ENCODE data around the gene INSR. TPM values are rescaled to one million over a fixed set of nuclear protein-coding genes. Genes with fewer than 3 reads are reported as not detected.

INSR gene
- total and polyA plus RNA-seq, 2 of the 8 experiments (the other 6 are each of a cell fraction or from before 2014, with no cell fraction given), result 13.1 to 48.7 TPM

DNA sequence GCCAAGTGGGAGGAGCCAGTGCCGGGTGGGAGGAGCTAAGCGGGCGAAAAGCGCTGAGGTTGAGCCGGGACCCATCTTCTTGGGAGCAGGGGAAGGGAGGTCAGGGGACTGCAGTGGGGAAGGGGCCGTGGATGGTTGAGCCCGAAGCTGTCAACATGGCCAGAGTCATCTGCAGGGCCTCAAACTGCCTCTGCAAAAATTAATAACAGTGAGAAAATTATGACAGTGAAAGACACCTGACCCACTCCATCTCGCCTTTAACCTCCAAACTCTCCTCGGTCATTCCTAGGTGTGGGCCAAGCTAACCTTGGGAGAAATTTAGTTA lies 194.7 kb downstream of the INSR start:
- Histone ChIP-seq H3K27me3 (replicated peaks in 1 of 4; ENCODE audit: control insufficient read depth in 3 of 4, extremely low read depth in 1 of 4, insufficient read depth in 3 of 4, low read length in 3 of 4) (no peaks in the 10 kb centered on the region), H4K8ac (ENCODE audit: extremely low read depth, insufficient read depth, low read length) (no peak overlapping the region), H2AK5ac (ENCODE audit: low read depth, low read length) (no peak overlapping the region), H2BK20ac (ENCODE audit: low read length) (no peak overlapping the region), H3K56ac (replicated peaks; ENCODE audit: insufficient read length, low read depth, low read length) (no peak overlapping the region), H3K79me1 (ENCODE audit: low read depth, low read length) (no peaks in the 10 kb centered on the region), H3K4ac (replicated peaks; ENCODE audit: insufficient read length, low read depth, low read length) (no peak overlapping the region), H2BK15ac (ENCODE audit: low read length) (no peak overlapping the region), H4K5ac (ENCODE audit: insufficient read length, low read depth, low read length) (no peak overlapping the region), H3K4me1 (replicated peaks in 1 of 4; ENCODE audit: control insufficient read depth in 3 of 4, insufficient read depth in 4 of 4, low read length in 3 of 4) (peaks cover 0 to 4% (median 0%) of the 10 kb centered on the region in 4 experiments; a peak in 1 of 7 replicates), H2BK12ac (ENCODE audit: low read depth, low read length) (0 out of 2 replicates have a peak overlapping the region, but pooled peaks have one; percentile 17), H3K79me2 (ENCODE audit: control insufficient read depth in 1 of 2, insufficient read depth in 2 of 2, low read length in 2 of 2) (no peaks in the 10 kb centered on the region), H3K14ac (ENCODE audit: insufficient read length) (no peak overlapping the region), H2BK5ac (ENCODE audit: low read depth, low read length) (peak overlapping the region; percentile 97; the same call in 1 of the 2 replicates), H3K36me3 (ENCODE audit: control insufficient read depth in 2 of 4, insufficient read depth in 4 of 4, low read length in 3 of 4) (peaks cover 0 to 4% (median 1%) of the 10 kb centered on the region in 4 experiments; a peak in 1 of 8 replicates), H3K4me3 (ENCODE audit: extremely low read depth in 1 of 4, insufficient read depth in 2 of 4, low read depth in 3 of 4, low read length in 4 of 4) (peak overlapping the region; percentile 51 to 75 (median 70)), H3K4me2 (ENCODE audit: insufficient read depth in 1 of 2, low read depth in 2 of 2, low read length in 2 of 2) (peak overlapping the region; percentile 69 to 76), H2BK120ac (replicated peaks; ENCODE audit: low read depth, low read length) (no peak overlapping the region), H3K23me2 (ENCODE audit: low read depth, low read length) (peaks cover 4% of the 10 kb centered on the region; the same call in 1 of the 2 replicates), H2AFZ (ENCODE audit: low read length) (no peak overlapping the region), H3K9me3 (ENCODE audit: insufficient read depth in 2 of 2, low read depth in 1 of 2, low read length in 1 of 2) (peaks cover 4 to 7% of the 10 kb centered on the region in 2 experiments), H3K27ac (ENCODE audit: low read depth, low read length) (peak overlapping the region; percentile 87; the same call in 1 of the 2 replicates), H3K9ac (replicated peaks in 1 of 4; ENCODE audit: extremely low read depth in 1 of 4, low read depth in 3 of 4, low read length in 3 of 4) (peak overlapping the region in 2 of 4 experiments; percentile 85 to 86; a peak in 4 of 7 replicates), H3K18ac (ENCODE audit: extremely low read depth, low read length) (no peak overlapping the region), H4K91ac (replicated peaks; ENCODE audit: insufficient read length, low read length) (no peak overlapping the region), H4K20me1 (replicated peaks in 1 of 2; ENCODE audit: control insufficient read depth in 1 of 2, insufficient read depth in 2 of 2, low read length in 2 of 2) (no peaks in the 10 kb centered on the region), H3K23ac (ENCODE audit: insufficient read length) (no peak overlapping the region)
- TF ChIP-seq CTBP2 (IDR thresholded peaks at IDR 0.05; ENCODE audit: borderline replicate concordance, insufficient read depth, insufficient read length, low read length) (no peak), PHF8 (conservative IDR thresholded peaks at IDR 0.05; ENCODE audit: low read depth, low read length) (no peak), KDM4A (IDR thresholded peaks at IDR 0.05; ENCODE audit: low read depth, low read length, severe bottlenecking) (peak; percentile 11), SP4 (IDR thresholded peaks at IDR 0.05; ENCODE audit: low read length) (no peak), RNF2 (IDR thresholded peaks at IDR 0.05; ENCODE audit: borderline replicate concordance, low read depth, low read length, missing control alignments, poor library complexity, severe bottlenecking) (no peak), CHD2 (IDR thresholded peaks at IDR 0.05; ENCODE audit: low read length) (no peak)
- 50% methylated on average over 3 of the region's 9 CpGs; no CpG with 5 or more reads in 1 of the 2 experiments for WGBS, 2 experiments (ENCODE audit: extremely low coverage in 1 of 2, insufficient coverage in 1 of 2, insufficient read length in 1 of 2, insufficient replicate concordance in 2 of 2, low coverage in 1 of 2, low lambda C conversion rate in 2 of 2, missing lambda C conversion rate in 1 of 2)
- DNase-seq (ENCODE audit: low read depth in 1 of 2, low spot score in 2 of 2), result peak in 1 of 2 experiments; percentile 71
- CTCF ChIA-PET (ENCODE audit: partially characterized antibody), result interaction anchor here (1.0 to 5.8 kb wide), 7 partner anchors 11 to 281 kb away, joined by 3 to 52 read pairs (median 4); partner anchors contain the start of gene ARHGEF18
- FAIRE-seq, result no peak
- POLR2A ChIA-PET (ENCODE audit: partially characterized antibody), result interaction anchor here (0.6 to 2.6 kb wide), 6 partner anchors 11 to 567 kb away, joined by 3 to 8 read pairs (median 6); partner anchors contain the start of gene ZNF557

Data from H1 (cell line).